ENCODE results near the gene FDCSP.

GRCh38 chr4:70179811-70180210 lies 46.1 kb upstream of the FDCSP start:
- TF ChIP-seq CTCF (IDR thresholded peaks at IDR 0.05) (no peak), POLR2A (IDR thresholded peaks at IDR 0.05) (no peak), EP300 (IDR thresholded peaks at IDR 0.05) (no peak)
